HG03439 (cell line): Measurements from ENCODE around the gene ADGRB3.
"Not testable (repeated sequence)": the region's sequence is repeated elsewhere in the genome, so short reads cannot be mapped to it uniquely, and the experiment has no call there.

Experiments
- ATAC-seq: cut with Tn5 transposase; IDR thresholded peaks from one replicate; pipeline ENCODE4 v1.9.1; 2021; ENCODE audit warnings: mild to moderate bottlenecking, moderate library complexity; ENCODE audit not compliant: unreplicated experiment

ADGRB3 gene

GRCh38 chr6:69392745-69393144 is 757.7 kb downstream of the ADGRB3 start:
- no peak for ATAC-seq

DNA sequence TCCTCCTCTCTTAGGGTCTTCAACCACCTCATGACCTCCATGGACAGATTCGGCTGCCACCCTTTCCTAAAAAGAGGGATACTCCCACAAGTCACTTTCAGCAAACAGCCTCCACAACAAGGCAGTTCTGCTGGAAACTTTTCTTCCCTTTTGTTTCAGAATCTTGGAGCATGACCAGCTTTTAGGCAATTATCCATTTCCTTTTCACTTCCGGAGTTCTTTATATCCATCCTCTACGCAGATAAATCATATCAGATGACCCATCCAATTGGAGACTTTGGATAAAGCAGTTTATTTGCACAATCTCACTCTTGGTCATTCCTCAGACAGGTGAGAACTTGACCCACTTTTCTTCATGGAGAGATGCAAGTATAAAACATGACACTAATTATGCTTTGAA is 763.2 kb downstream of the ADGRB3 start:
- ATAC-seq, result no peak

DNA sequence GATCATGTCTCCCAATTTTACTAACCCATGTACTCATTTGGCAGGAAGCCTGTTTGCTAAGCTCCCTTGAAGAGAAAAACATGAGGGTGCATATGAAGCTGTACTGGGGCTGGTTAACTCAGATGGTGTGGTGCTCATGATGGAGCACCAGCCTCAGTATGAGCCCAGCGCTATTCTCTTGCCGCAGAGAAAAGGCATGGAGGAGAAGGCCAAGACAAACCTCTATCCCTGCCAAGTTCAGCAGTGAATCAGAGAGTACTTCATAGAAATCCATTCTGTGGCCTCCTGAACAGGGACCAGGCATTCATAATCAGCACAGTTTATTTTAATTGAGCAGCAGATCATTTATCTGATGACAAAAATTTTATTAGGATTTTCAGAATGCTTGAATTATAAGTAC is 763.6 kb downstream of the ADGRB3 start:
- no peak for ATAC-seq

- ATAC-seq, result no peak
Measured at GRCh38 chr6:69408886-69409285, 773.8 kb downstream of the ADGRB3 start.

GRCh38 chr6:69416776-69417175 is 781.7 kb downstream of the ADGRB3 start:
- no peak for ATAC-seq

- ATAC-seq, result no peak
Measured at GRCh38 chr6:69421269-69421668, 786.2 kb downstream of the ADGRB3 start.

DNA sequence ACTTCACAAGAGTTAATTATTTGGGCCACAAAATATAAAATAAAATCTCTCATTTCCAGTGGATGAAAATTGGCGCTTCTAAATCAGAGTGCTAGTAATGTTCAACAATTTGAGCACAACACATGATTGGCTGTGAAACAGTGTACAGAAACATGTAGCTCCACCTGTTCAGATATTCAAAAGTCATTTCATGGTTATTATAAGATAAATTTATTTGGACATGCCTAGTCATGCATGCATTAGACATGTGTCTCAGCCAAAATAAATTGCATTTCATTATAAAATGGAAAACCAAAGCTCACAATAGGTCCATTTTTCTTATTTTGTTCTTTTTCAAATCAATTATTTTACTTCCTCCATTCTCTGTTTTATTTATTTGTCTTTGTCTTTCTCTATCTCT is 786.9 kb downstream of the ADGRB3 start:
- no peak for ATAC-seq

GRCh38 chr6:69422475-69422874 is 787.4 kb downstream of the ADGRB3 start:
- no peak for ATAC-seq

- no peak for ATAC-seq
Measured at GRCh38 chr6:69423785-69424184, 788.7 kb downstream of the ADGRB3 start.

DNA sequence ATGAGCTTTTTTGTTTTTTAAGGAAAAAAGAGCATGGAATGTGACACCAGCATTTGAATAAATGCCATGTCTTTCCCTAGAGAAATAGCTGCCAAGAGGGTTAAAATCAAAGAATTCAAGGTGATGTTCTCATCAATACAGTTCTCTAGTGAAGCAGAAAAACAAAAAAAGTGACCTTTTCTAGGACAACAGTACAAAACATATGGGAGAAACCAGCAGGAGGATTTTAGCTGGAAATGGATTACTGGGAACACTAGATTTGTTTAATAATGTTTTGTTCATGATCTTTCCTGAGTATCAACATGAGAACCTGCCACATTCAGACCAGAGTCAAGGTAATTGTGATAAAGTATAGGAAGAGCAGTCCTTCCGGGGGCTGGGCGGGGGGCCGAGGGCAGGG is 789.5 kb downstream of the ADGRB3 start:
- no peak for ATAC-seq

DNA sequence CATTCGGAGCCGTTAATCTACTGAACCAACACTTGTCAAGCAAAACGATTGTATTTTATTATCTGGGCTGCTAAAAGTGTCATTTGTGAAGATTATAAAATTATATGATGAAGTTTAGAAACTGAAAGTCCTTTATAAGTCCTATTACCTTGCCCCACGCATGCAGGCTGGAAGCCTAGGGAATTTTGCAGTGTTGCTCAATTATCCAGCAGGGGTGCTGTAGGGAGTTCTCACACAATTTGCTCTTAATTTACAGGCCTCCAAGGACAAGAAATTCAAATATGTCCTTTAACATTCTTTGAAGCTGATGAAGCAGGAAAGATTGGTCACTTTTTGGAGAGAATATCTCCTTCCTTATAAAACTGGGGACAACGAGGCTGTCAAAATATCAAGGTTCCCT is 792.8 kb downstream of the ADGRB3 start:
- no peak for ATAC-seq

DNA sequence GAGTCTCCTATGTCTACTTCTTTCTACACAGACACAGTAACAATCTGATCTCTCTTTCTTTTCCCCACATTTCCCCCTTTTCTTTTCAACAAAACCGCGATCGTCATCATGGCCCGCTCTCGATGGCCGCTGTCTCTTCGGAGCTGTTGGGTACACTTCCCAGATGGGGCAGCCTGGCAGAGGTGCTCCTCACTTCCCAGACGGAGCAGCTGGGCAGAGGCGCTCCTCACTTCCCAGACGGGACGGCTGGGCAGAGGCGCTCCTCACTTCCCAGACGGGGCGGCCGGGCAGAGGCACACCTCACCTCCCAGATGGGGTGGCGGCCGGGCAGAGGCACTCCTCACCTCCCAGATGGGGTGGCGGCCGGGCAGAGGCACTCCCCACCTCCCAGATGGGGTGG is 797.1 kb downstream of the ADGRB3 start:
- ATAC-seq, result not testable (repeated sequence)

DNA sequence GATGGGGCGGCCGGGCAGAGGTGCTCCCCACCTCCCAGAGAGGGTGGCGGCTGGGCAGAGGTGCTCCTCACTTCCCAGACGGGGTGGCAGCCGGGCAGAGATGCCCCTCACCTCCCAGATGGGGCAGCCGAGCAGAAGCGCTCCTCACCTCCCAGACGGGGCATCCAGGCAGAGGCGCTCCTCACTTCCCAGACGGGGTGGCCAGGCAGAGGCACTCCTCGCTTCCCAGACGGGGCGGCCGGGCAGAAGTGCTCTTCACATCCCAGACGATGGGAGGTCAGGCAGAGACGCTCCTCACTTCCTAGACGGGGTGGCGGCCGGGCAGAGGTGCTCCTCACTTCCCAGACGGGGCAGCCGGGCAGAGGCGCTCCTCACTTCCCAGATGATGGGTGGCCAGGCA is 798.0 kb downstream of the ADGRB3 start:
- not testable (repeated sequence) for ATAC-seq

DNA sequence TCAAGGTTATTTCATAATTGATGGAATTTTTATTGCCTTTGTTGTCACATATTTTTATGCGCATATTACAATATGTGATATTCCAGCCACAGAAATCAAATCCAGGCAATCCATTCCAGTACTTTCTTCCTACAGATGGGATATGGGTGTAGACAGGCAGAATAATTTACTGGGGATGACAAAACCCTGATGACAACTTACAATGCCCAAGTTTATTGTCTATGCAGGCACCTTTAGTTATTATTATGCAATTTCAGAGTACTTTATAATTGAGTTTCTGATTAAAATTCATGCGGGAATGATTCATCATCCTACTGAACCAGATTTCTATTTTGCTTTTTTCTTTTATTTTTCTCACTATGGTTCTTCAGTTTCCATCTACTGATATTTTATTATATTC is 803.0 kb downstream of the ADGRB3 start:
- ATAC-seq, result no peak
